Measurements from ENCODE around the gene ACKR3. TPM values are rescaled to one million over a fixed set of nuclear protein-coding genes. Genes with fewer than 3 reads are reported as not detected.

Gene ACKR3
- total RNA-seq, 3 donors from 2014 or later = 15.1 to 39.4 (median 23.6) TPM

- TF ChIP-seq POLR2A (IDR thresholded peaks at IDR 0.05) (no peak), CTCF (IDR thresholded peaks at IDR 0.05) (peak in 1 of 3 donors; percentile 13), POLR2AphosphoS5 (IDR thresholded peaks at IDR 0.05) (peak in 1 of 3 donors; percentile 12)
- DNase-seq (ENCODE audit: low spot score in 2 of 2) = peak in 1 of 2 donors; percentile 55
- no peaks in the 10 kb centered on the region for H3K36me3 ChIP-seq
- intact Hi-C loops (cut with DNase I; ENCODE audit: low total_unique reads) = no loop called here
- H3K27ac ChIP-seq = peak overlapping the region; percentile 83 to 92
- no peaks in the 10 kb centered on the region for H3K27me3 ChIP-seq
- no peaks in the 10 kb centered on the region for H3K9me3 ChIP-seq
- H3K4me1 ChIP-seq = peaks cover 0 to 5% of the 10 kb centered on the region in 2 donors
- peak overlapping the region; percentile 52 to 74 (median 54) for H3K4me3 ChIP-seq
Measured at GRCh38 chr2:236568068-236568921, 1.3 kb upstream of the ACKR3 start.

GRCh38 chr2:236568922-236569572, 578 bp upstream of the ACKR3 start:
- Histone ChIP-seq H3K27me3 (no peaks in the 10 kb centered on the region), H3K4me1 (peaks cover 0 to 5% of the 10 kb centered on the region in 2 donors), H3K9me3 (no peaks in the 10 kb centered on the region), H3K4me3 (peak overlapping the region; percentile 52 to 74 (median 54)), H3K36me3 (no peaks in the 10 kb centered on the region), H3K27ac (peak overlapping the region; percentile 83 to 92)
- TF ChIP-seq CTCF (IDR thresholded peaks at IDR 0.05) = no peak
- TF ChIP-seq POLR2AphosphoS5 (IDR thresholded peaks at IDR 0.05) = no peak
- no peak for TF ChIP-seq POLR2A (IDR thresholded peaks at IDR 0.05)
- DNase-seq (ENCODE audit: low spot score in 2 of 2) = no peak
- intact Hi-C loops (cut with DNase I; ENCODE audit: low total_unique reads) = no loop called here

GRCh38 chr2:236570081-236570868, 650 bp downstream of the ACKR3 start:
- H3K27ac ChIP-seq = peak overlapping the region; percentile 48 to 83
- intact Hi-C loops (cut with DNase I; ENCODE audit: low total_unique reads) = no loop called here
- TF ChIP-seq CTCF (IDR thresholded peaks at IDR 0.05) (no peak), POLR2AphosphoS5 (IDR thresholded peaks at IDR 0.05) (no peak), POLR2A (IDR thresholded peaks at IDR 0.05) (no peak)
- peaks cover 0 to 5% of the 10 kb centered on the region in 2 donors for H3K4me1 ChIP-seq
- H3K9me3 ChIP-seq = no peaks in the 10 kb centered on the region
- H3K36me3 ChIP-seq = no peaks in the 10 kb centered on the region
- H3K4me3 ChIP-seq = peak overlapping the region; percentile 52 to 74 (median 54)
- no peaks in the 10 kb centered on the region for H3K27me3 ChIP-seq
- DNase-seq (ENCODE audit: low spot score in 2 of 2) = no peak

GRCh38 chr2:236571145-236571544, 1.5 kb downstream of the ACKR3 start:
- DNase-seq (ENCODE audit: low spot score in 2 of 2) = no peak
- Histone ChIP-seq H3K9me3 (no peaks in the 10 kb centered on the region), H3K27me3 (no peaks in the 10 kb centered on the region), H3K4me3 (peak overlapping the region; percentile 52 to 74 (median 54)), H3K4me1 (peaks cover 0 to 5% of the 10 kb centered on the region in 2 donors), H3K27ac (peak overlapping the region; percentile 4 to 83), H3K36me3 (no peaks in the 10 kb centered on the region)
- no peak for TF ChIP-seq POLR2AphosphoS5 (IDR thresholded peaks at IDR 0.05)
- no peak for TF ChIP-seq CTCF (IDR thresholded peaks at IDR 0.05)
- no peak for TF ChIP-seq POLR2A (IDR thresholded peaks at IDR 0.05)
- intact Hi-C loops (cut with DNase I; ENCODE audit: low total_unique reads) = no loop called here

Measured in breast epithelium (tissue), 4 donors.